Measurements from ENCODE around the gene SERPINA1. TPM values are rescaled to one million over a fixed set of nuclear protein-coding genes. Genes with fewer than 3 reads are reported as not detected.

The SERPINA1 gene
- total and polyA plus RNA-seq, 10 of the 15 experiments (the other 5 are each of a cell fraction or from before 2014, with no cell fraction given) = 0.16 to 6.6 (median 0.53) TPM

DNA sequence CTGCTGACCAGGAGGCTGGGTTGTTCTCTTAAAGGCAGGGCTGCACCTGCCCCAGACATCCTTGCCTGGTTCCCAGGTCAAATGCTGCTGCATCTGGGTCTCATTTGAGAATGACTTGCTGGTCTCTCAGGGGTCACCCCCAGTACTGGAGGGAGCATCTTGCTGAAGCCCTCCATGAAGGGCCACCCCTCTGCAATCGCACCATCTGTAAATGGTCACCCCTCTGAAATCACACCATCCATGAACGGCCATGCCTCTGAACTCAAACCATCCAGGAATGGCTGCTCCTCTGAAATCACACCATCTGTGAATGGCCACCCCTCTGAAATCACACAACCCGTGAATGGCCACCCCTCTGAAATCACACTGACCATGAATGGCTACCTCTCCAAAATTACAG, 58.0 kb downstream of the SERPINA1 start (continued):
- TF ChIP-seq IKZF2 (IDR thresholded peaks at IDR 0.05) = no peak
- TF ChIP-seq, protein P1, sequence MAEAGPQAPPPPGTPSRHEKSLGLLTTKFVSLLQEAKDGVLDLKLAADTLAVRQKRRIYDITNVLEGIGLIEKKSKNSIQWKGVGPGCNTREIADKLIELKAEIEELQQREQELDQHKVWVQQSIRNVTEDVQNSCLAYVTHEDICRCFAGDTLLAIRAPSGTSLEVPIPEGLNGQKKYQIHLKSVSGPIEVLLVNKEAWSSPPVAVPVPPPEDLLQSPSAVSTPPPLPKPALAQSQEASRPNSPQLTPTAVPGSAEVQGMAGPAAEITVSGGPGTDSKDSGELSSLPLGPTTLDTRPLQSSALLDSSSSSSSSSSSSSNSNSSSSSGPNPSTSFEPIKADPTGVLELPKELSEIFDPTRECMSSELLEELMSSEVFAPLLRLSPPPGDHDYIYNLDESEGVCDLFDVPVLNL (IDR thresholded peaks at IDR 0.05; ENCODE audit: low read depth, low read length) = no peak

DNA sequence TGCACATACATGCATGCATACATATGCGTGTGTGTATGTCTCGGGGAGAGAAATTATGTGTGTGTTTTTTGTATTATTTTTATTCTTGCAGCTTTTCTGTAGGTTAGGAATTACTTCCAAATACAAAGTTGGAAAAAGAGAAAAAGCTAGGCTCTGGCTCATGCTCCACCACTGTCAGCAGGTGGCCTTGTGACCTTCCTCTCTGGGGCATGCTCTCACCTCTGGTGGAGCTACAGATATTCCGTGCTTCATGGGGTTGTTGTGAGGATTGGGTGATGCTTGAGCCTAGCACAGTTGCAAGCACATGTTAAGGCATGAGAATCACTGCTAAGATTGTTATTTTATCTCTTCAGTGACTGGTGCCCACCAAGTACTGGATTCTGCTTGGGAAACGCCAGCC, 58.5 kb downstream of the SERPINA1 start:
- 41% methylated on average over 4 of the region's 4 CpGs for WGBS (ENCODE audit: insufficient coverage, insufficient replicate concordance, low lambda C conversion rate, missing lambda C conversion rate)
- H3K4me3 ChIP-seq = no peak overlapping the region
- H3K4me2 ChIP-seq (ENCODE audit: control insufficient read depth, insufficient read depth) = no peak overlapping the region
- H3K9ac ChIP-seq (ENCODE audit: control insufficient read depth, insufficient read depth, low read length) = no peak overlapping the region
- H3K4me1 ChIP-seq (ENCODE audit: control insufficient read depth, insufficient read depth, low read length) = no peaks in the 10 kb centered on the region
- no peaks in the 10 kb centered on the region for H3K27me3 ChIP-seq (replicated peaks in 1 of 2; ENCODE audit: control insufficient read depth in 2 of 2, insufficient read depth in 2 of 2, low read length in 1 of 2)
- in situ Hi-C loops (cut with MboI) = no loop called here
- ATAC-seq (no peak), DNase-seq (ENCODE audit: low read depth, low spot score) (no peak), FAIRE-seq (no peak)
- no peak overlapping the region for H3K27ac ChIP-seq (ENCODE audit: control insufficient read depth, insufficient read depth)
- SMC1A ChIA-PET (ENCODE audit: uncharacterized antibody, unreplicated experiment) = no interaction called here
- CTCF ChIA-PET = no interaction called here
- POLR2A ChIA-PET = no interaction called here
- no peaks in the 10 kb centered on the region for H3K9me3 ChIP-seq (replicated peaks; ENCODE audit: control insufficient read depth, insufficient read depth, low read length)
- H3K36me3 ChIP-seq (ENCODE audit: control insufficient read depth in 2 of 2, insufficient read depth in 2 of 2, low read length in 1 of 2) = no peaks in the 10 kb centered on the region
- RAD21 ChIA-PET (ENCODE audit: unreplicated experiment) = no interaction called here
- no peaks in the 10 kb centered on the region for H3K79me2 ChIP-seq (ENCODE audit: control insufficient read depth, insufficient read depth, low read length)
- no peak overlapping the region for H2AFZ ChIP-seq (ENCODE audit: control insufficient read depth, low read depth, low read length)
- no peaks in the 10 kb centered on the region for H4K20me1 ChIP-seq (ENCODE audit: control insufficient read depth, insufficient read depth)
- TF ChIP-seq PAX5 (IDR thresholded peaks at IDR 0.05; ENCODE audit: borderline replicate concordance, low read depth, low read length) (no peak), MEF2A (IDR thresholded peaks at IDR 0.05; ENCODE audit: insufficient read depth, low read depth, low read length) (no peak), NRF1 (conservative IDR thresholded peaks at IDR 0.05; ENCODE audit: low read depth, low read length) (no peak), POLR2AphosphoS2 (IDR thresholded peaks at IDR 0.05; ENCODE audit: low read depth, low read length) (no peak), SMC3 (IDR thresholded peaks at IDR 0.05; ENCODE audit: borderline replicate concordance, low read length) (no peak), TCF12 (IDR thresholded peaks at IDR 0.05; ENCODE audit: low read depth, low read length) (no peak), EZH2 (IDR thresholded peaks at IDR 0.05; ENCODE audit: borderline replicate concordance, control insufficient read depth, low read depth, low read length) (no peak), JUNB (IDR thresholded peaks at IDR 0.05) (no peak), TCF3 (IDR thresholded peaks at IDR 0.05; ENCODE audit: borderline replicate concordance, insufficient read depth, low read depth, low read length) (no peak), TAF1 (IDR thresholded peaks at IDR 0.05; ENCODE audit: borderline replicate concordance, low read depth, low read length) (no peak), MEF2B (IDR thresholded peaks at IDR 0.05; ENCODE audit: partially characterized antibody, poor library complexity, severe bottlenecking) (no peak), DPF2 (IDR thresholded peaks at IDR 0.05) (no peak), BACH1 (IDR thresholded peaks at IDR 0.05; ENCODE audit: borderline replicate concordance) (no peak)
- TF ChIP-seq, protein P2, sequence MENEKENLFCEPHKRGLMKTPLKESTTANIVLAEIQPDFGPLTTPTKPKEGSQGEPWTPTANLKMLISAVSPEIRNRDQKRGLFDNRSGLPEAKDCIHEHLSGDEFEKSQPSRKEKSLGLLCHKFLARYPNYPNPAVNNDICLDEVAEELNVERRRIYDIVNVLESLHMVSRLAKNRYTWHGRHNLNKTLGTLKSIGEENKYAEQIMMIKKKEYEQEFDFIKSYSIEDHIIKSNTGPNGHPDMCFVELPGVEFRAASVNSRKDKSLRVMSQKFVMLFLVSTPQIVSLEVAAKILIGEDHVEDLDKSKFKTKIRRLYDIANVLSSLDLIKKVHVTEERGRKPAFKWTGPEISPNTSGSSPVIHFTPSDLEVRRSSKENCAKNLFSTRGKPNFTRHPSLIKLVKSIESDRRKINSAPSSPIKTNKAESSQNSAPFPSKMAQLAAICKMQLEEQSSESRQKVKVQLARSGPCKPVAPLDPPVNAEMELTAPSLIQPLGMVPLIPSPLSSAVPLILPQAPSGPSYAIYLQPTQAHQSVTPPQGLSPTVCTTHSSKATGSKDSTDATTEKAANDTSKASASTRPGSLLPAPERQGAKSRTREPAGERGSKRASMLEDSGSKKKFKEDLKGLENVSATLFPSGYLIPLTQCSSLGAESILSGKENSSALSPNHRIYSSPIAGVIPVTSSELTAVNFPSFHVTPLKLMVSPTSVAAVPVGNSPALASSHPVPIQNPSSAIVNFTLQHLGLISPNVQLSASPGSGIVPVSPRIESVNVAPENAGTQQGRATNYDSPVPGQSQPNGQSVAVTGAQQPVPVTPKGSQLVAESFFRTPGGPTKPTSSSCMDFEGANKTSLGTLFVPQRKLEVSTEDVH (IDR thresholded peaks at IDR 0.05; ENCODE audit: low read depth, partially characterized antibody) = no peak
- TF ChIP-seq, protein P3, sequence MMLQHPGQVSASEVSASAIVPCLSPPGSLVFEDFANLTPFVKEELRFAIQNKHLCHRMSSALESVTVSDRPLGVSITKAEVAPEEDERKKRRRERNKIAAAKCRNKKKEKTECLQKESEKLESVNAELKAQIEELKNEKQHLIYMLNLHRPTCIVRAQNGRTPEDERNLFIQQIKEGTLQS (IDR thresholded peaks at IDR 0.05; ENCODE audit: borderline replicate concordance, extremely low read depth, low read depth, low read length) = no peak
- TF ChIP-seq, protein P4, sequence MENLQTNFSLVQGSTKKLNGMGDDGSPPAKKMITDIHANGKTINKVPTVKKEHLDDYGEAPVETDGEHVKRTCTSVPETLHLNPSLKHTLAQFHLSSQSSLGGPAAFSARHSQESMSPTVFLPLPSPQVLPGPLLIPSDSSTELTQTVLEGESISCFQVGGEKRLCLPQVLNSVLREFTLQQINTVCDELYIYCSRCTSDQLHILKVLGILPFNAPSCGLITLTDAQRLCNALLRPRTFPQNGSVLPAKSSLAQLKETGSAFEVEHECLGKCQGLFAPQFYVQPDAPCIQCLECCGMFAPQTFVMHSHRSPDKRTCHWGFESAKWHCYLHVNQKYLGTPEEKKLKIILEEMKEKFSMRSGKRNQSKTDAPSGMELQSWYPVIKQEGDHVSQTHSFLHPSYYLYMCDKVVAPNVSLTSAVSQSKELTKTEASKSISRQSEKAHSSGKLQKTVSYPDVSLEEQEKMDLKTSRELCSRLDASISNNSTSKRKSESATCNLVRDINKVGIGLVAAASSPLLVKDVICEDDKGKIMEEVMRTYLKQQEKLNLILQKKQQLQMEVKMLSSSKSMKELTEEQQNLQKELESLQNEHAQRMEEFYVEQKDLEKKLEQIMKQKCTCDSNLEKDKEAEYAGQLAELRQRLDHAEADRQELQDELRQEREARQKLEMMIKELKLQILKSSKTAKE (IDR thresholded peaks at IDR 0.05; ENCODE audit: low read depth, poor library complexity, severe bottlenecking) = no peak
- intact Hi-C loops (cut with micrococcal nuclease; ENCODE audit: unreplicated experiment) = no loop called here
- BruUV-seq (replicated peaks) = no TSS peak
